ENCODE measurements around the gene RIPOR3.

RIPOR3 gene

DNA sequence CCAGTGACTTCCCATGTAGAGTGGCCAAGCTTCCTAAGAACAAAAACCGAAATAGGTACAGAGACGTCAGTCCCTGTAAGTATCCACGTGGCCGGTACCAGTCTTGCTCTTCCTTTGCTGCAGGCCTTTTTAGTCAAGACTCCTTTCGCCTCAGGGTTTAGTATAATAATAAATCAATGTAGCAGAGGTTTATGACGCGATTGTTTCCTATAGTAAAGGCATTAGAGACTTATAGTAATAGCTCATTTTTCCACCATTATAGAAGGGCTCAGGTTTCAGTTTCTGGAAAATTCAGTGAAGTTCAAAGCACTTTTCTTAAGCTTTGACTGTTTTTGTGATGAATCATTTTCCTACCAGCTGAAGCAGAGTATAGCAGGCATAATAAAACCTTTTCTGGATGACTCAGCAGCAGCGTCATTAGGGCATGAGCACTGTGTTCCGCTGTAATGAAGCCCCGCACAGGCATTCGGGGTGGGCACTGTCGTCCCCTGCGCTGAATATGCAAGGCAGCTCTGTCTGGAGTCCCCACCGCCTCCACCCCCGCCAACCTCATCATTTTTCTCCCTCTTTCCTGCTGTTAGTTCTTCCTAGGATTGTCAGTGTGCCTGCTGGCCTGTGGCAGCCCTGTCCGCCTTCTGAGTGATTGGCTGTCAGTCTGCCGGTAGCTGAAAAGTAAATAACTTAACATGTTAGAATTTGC is 129.8 kb downstream of the RIPOR3 start:
- no peak for TF ChIP-seq POLR2AphosphoS5 (IDR thresholded peaks at IDR 0.05; ENCODE audit: low read depth, low read length)
- no peak for TF ChIP-seq POLR2A (IDR thresholded peaks at IDR 0.05; ENCODE audit: low read depth, low read length)
- no peak for TF ChIP-seq TAF1 (IDR thresholded peaks at IDR 0.05; ENCODE audit: borderline replicate concordance, low read depth, low read length)
- FAIRE-seq, result no peak
- no peak for DNase-seq (ENCODE audit: insufficient read length)

DNA sequence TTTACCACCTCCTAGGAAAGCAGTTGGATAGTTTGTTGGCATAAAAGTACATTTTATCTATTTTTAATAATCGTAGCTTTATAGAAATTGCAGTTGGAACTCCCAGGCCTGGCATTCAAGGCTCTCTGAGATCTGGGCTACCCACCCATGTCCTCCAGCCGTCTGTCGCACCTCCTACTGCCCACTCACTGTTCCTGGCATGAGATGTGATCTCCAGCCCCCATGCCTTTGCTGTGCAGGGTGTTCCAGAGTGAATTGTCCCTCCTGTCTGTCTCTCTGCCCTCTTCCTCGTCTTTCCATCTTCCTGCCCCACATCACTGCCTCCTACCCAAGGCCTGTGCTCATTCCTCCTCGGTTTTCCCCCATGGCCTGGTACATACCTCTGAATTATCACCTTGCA is 130.5 kb downstream of the RIPOR3 start:
- DNase-seq (ENCODE audit: insufficient read length) (no peak), FAIRE-seq (no peak)
- TF ChIP-seq TAF1 (IDR thresholded peaks at IDR 0.05; ENCODE audit: borderline replicate concordance, low read depth, low read length) (no peak), POLR2A (IDR thresholded peaks at IDR 0.05; ENCODE audit: low read depth, low read length) (no peak), POLR2AphosphoS5 (IDR thresholded peaks at IDR 0.05; ENCODE audit: low read depth, low read length) (no peak)

- no peak for TF ChIP-seq POLR2A (IDR thresholded peaks at IDR 0.05; ENCODE audit: low read depth, low read length)
- FAIRE-seq (no peak), DNase-seq (ENCODE audit: insufficient read length) (no peak)
Observed at GRCh38 chr20:50559856-50560638, 131.3 kb downstream of the RIPOR3 start.

DNA sequence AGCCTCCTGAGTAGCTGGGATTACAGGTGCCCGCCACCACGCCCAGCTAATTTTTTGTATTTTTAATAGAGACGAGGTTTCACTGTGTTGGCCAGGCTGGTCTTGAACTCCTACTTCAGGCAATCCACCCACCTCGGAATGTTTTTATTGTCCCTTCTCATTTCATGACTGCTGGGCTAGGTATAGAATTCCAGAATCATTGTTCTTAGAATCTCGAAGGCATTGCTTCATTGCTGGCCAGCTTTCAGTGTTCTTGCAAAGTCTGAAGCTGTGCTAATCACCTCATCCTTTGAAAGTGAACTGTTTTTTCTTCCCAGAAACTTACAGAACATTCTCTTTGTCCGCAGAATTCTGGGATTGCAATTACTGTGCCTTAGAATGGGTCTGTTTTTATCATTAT is 132.2 kb downstream of the RIPOR3 start:
- FAIRE-seq (no peak), DNase-seq (ENCODE audit: insufficient read length) (no peak)
- TF ChIP-seq POLR2A (IDR thresholded peaks at IDR 0.05; ENCODE audit: low read depth, low read length) (no peak), TAF1 (IDR thresholded peaks at IDR 0.05; ENCODE audit: borderline replicate concordance, low read depth, low read length) (no peak), POLR2AphosphoS5 (IDR thresholded peaks at IDR 0.05; ENCODE audit: low read depth, low read length) (no peak)

- no peak for TF ChIP-seq POLR2A (IDR thresholded peaks at IDR 0.05; ENCODE audit: low read depth, low read length)
- TF ChIP-seq POLR2AphosphoS5 (IDR thresholded peaks at IDR 0.05; ENCODE audit: low read depth, low read length), result no peak
- TF ChIP-seq TAF1 (IDR thresholded peaks at IDR 0.05; ENCODE audit: borderline replicate concordance, low read depth, low read length), result no peak
- no peak for DNase-seq (ENCODE audit: insufficient read length)
- FAIRE-seq, result no peak
Observed at GRCh38 chr20:50558483-50558925, 132.8 kb downstream of the RIPOR3 start.

GRCh38 chr20:50557549-50558134 is 133.7 kb downstream of the RIPOR3 start:
- TF ChIP-seq TAF1 (IDR thresholded peaks at IDR 0.05; ENCODE audit: borderline replicate concordance, low read depth, low read length) (no peak), POLR2A (IDR thresholded peaks at IDR 0.05; ENCODE audit: low read depth, low read length) (no peak), POLR2AphosphoS5 (IDR thresholded peaks at IDR 0.05; ENCODE audit: low read depth, low read length) (no peak)
- DNase-seq (ENCODE audit: insufficient read length), result no peak
- FAIRE-seq, result no peak

DNA sequence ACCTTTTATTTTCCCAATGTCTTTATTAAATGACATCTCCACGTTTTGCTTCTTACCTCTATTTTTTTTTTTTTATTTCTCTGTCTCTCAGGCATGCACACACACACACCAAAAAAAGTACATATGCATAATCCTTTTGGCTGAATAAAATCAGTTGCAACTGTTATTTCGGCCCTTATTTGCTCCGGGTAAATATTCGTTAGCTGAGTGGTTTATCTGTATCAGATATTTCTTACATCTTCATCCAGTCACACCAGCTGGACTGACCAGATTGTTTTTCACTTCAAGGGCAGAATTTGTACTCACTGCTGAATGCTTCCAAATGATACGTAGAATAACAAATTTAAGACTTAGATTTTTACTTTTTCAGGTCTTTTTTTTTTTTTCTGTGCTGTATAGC is 135.7 kb downstream of the RIPOR3 start:
- DNase-seq (ENCODE audit: insufficient read length), result no peak
- no peak for FAIRE-seq
- TF ChIP-seq TAF1 (IDR thresholded peaks at IDR 0.05; ENCODE audit: borderline replicate concordance, low read depth, low read length) (no peak), POLR2AphosphoS5 (IDR thresholded peaks at IDR 0.05; ENCODE audit: low read depth, low read length) (no peak), POLR2A (IDR thresholded peaks at IDR 0.05; ENCODE audit: low read depth, low read length) (no peak)

GRCh38 chr20:50554694-50555579 is 136.4 kb downstream of the RIPOR3 start:
- no peak for FAIRE-seq
- TF ChIP-seq TAF1 (IDR thresholded peaks at IDR 0.05; ENCODE audit: borderline replicate concordance, low read depth, low read length), result no peak
- no peak for TF ChIP-seq POLR2A (IDR thresholded peaks at IDR 0.05; ENCODE audit: low read depth, low read length)
- no peak for TF ChIP-seq POLR2AphosphoS5 (IDR thresholded peaks at IDR 0.05; ENCODE audit: low read depth, low read length)
- DNase-seq (ENCODE audit: insufficient read length), result no peak

DNA sequence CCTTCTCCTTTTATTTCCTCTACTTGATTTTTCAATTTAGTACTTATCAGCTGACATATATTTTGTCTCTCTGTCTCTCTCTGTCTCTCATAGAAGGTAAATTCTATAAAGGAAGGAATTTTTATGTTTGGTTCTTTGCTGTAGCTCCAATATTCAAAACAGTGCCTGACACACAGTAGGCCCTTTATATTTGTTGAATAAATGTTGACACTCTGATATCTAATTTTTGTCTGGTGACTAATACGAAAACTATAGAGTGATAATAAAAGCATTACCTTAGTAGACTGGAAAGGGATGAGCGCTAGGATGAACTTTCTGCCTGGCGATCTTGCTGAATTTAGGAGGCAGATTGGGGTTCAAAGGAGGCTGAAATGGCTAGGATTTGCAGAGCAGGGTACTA is 138.4 kb downstream of the RIPOR3 start:
- no peak for TF ChIP-seq TAF1 (IDR thresholded peaks at IDR 0.05; ENCODE audit: borderline replicate concordance, low read depth, low read length)
- no peak for TF ChIP-seq POLR2A (IDR thresholded peaks at IDR 0.05; ENCODE audit: low read depth, low read length)
- no peak for TF ChIP-seq POLR2AphosphoS5 (IDR thresholded peaks at IDR 0.05; ENCODE audit: low read depth, low read length)
- no peak for DNase-seq (ENCODE audit: insufficient read length)
- no peak for FAIRE-seq

DNA sequence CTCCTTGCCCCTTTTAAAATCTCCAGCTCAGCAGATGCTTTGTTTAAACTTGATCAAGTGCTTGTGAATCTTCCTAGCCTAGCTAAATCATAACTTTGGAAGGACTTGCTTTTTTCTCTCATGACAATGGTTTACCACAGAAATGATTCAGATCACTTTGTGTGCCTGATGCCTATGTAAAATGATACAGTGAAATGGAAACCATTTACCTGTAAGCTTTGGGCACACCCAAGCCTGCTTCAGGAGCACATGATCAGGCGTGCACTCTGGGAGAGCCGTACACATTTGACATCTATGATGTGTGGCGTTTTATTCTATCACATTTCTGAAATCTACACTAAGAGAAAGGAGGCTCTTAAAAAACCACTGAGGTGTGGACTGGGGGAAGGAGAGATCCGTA is 140.1 kb downstream of the RIPOR3 start:
- DNase-seq (ENCODE audit: insufficient read length) (no peak), FAIRE-seq (no peak)
- TF ChIP-seq POLR2AphosphoS5 (IDR thresholded peaks at IDR 0.05; ENCODE audit: low read depth, low read length) (no peak), POLR2A (IDR thresholded peaks at IDR 0.05; ENCODE audit: low read depth, low read length) (no peak), TAF1 (IDR thresholded peaks at IDR 0.05; ENCODE audit: borderline replicate concordance, low read depth, low read length) (no peak)

DNA sequence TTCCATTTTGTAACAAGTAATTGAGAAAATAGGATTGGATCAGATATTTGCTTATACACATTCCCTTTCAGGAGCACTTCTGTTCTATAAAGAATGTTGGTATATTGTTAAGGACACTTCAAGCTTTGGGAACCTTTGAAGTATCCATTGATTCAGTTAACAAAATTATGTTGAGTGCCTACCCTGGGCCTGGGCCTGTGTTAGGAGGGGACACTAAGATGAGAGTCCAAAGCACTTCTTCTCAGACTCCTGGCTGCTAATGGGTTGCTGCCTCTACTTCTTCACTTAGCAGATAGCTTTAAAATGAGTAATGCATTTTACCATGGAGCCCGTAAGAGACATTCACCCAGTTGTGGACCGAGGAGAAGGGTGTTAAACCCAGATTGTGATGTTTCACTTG is 140.8 kb downstream of the RIPOR3 start:
- no peak for TF ChIP-seq POLR2A (IDR thresholded peaks at IDR 0.05; ENCODE audit: low read depth, low read length)
- no peak for TF ChIP-seq TAF1 (IDR thresholded peaks at IDR 0.05; ENCODE audit: borderline replicate concordance, low read depth, low read length)
- TF ChIP-seq POLR2AphosphoS5 (IDR thresholded peaks at IDR 0.05; ENCODE audit: low read depth, low read length), result no peak
- no peak for DNase-seq (ENCODE audit: insufficient read length)
- FAIRE-seq, result no peak
